ENCODE data around the gene KIT. TPM values are rescaled to one million over a fixed set of nuclear protein-coding genes. Genes with fewer than 3 reads are reported as not detected.

Gene KIT
- total and polyA plus RNA-seq, 2 of the 4 experiments (the other 2 are of a cell fraction): 3.3 to 5.9 TPM

GRCh38 chr4:54703182-54703581 lies 45.4 kb downstream of the KIT start:
- dilution Hi-C loops (cut with HindIII; ENCODE audit: low sequenced_read_pairs, unreplicated experiment) (no loop called here), in situ Hi-C loops (cut with MboI; ENCODE audit: low sequenced_read_pairs) (no loop called here), intact Hi-C loops (cut with micrococcal nuclease) (no loop called here)
- WGBS, 2 experiments (ENCODE audit: extremely low coverage in 2 of 2, insufficient read length in 1 of 2): no CpG with 5 or more reads among the region's 4 CpGs
- Histone ChIP-seq H3K56ac (ENCODE audit: extremely low read depth, insufficient read depth, low read length) (no peak overlapping the region), H3K4me1 (ENCODE audit: control insufficient read depth, insufficient read depth, low read length) (no peaks in the 10 kb centered on the region), H3K27ac (ENCODE audit: insufficient read depth, low read length) (no peak overlapping the region), H2AK5ac (ENCODE audit: low read depth, low read length) (no peak overlapping the region), H4K91ac (ENCODE audit: insufficient read depth, low read depth, low read length) (no peak overlapping the region), H3K9ac (ENCODE audit: low read depth, low read length) (no peak overlapping the region), H3K4me2 (ENCODE audit: low read depth, low read length) (no peak overlapping the region), H4K5ac (ENCODE audit: low read depth, low read length) (no peak overlapping the region), H2AFZ (replicated peaks; ENCODE audit: low read length, poor library complexity) (no peak overlapping the region), H3K23ac (ENCODE audit: low read depth, low read length) (no peak overlapping the region), H2BK5ac (ENCODE audit: low read depth, low read length, poor library complexity, severe bottlenecking) (no peak overlapping the region), H2BK20ac (ENCODE audit: low read depth, low read length) (no peak overlapping the region), H3K27me3 (ENCODE audit: control insufficient read depth, insufficient read depth, low read length) (no peaks in the 10 kb centered on the region), H4K20me1 (ENCODE audit: insufficient read depth, low read length) (no peaks in the 10 kb centered on the region), H2BK15ac (ENCODE audit: low read depth, low read length) (no peak overlapping the region), H3K9me1 (ENCODE audit: insufficient read depth, low read length) (no peaks in the 10 kb centered on the region), H3K9me3 (ENCODE audit: control insufficient read depth, insufficient read depth, low read length) (no peaks in the 10 kb centered on the region), H3K18ac (ENCODE audit: low read depth, low read length) (no peak overlapping the region), H2BK120ac (ENCODE audit: low read depth, low read length) (no peak overlapping the region), H2AK9ac (replicated peaks; ENCODE audit: low read depth, low read length, poor library complexity) (no peak overlapping the region), H4K8ac (ENCODE audit: low read depth in 2 of 2, low read length in 2 of 2) (no peak overlapping the region), H3K4me3 (ENCODE audit: insufficient read depth, low read depth, low read length) (no peak overlapping the region), H3K14ac (replicated peaks; ENCODE audit: low read depth, low read length) (no peak overlapping the region), H3K36me3 (ENCODE audit: control insufficient read depth, insufficient read depth, low read length) (peaks cover 3% of the 10 kb centered on the region), H3K4ac (ENCODE audit: low read depth, low read length) (no peak overlapping the region), H3K79me1 (ENCODE audit: low read depth in 1 of 2, low read length in 2 of 2) (no peaks in the 10 kb centered on the region)
- no peak for TF ChIP-seq ELK1 (IDR thresholded peaks at IDR 0.05; ENCODE audit: borderline replicate concordance, low read depth, low read length)
- no peak for TF ChIP-seq MAZ (IDR thresholded peaks at IDR 0.05; ENCODE audit: borderline replicate concordance, low read depth, low read length)
- TF ChIP-seq NFE2L2 (IDR thresholded peaks at IDR 0.05; ENCODE audit: low read depth, low read length): peak; percentile 37; the same call in 1 of the 2 replicates
- no peak for TF ChIP-seq USF2 (IDR thresholded peaks at IDR 0.05; ENCODE audit: low read depth, low read length)
- TF ChIP-seq MAFK (IDR thresholded peaks at IDR 0.05; ENCODE audit: low read depth, low read length): peak; percentile 63
- no peak for TF ChIP-seq RAD21 (IDR thresholded peaks at IDR 0.05; ENCODE audit: low read length)
- no peak for TF ChIP-seq CEBPB (IDR thresholded peaks at IDR 0.05; ENCODE audit: low read depth, low read length)
- no peak for TF ChIP-seq RFX5 (IDR thresholded peaks at IDR 0.05; ENCODE audit: low read depth, low read length)
- TF ChIP-seq POLR2A (IDR thresholded peaks at IDR 0.05; ENCODE audit: low read depth, low read length): no peak
- TF ChIP-seq RCOR1 (IDR thresholded peaks at IDR 0.05; ENCODE audit: insufficient replicate concordance, low read length): no peak
- no peak for TF ChIP-seq CHD1 (IDR thresholded peaks at IDR 0.05; ENCODE audit: low read depth, low read length)
- DNase-seq (no peak), ATAC-seq (ENCODE audit: low read depth) (no peak)
- ChIA-PET CTCF (no interaction called here), POLR2A (ENCODE audit: unreplicated experiment) (interaction anchor here (0.6 kb wide), 1 partner anchor 1089 kb away, joined by 4 read pairs; no protein-coding TSS in a partner anchor)
- no TSS peak for BruUV-seq (replicated peaks)

All from IMR-90 (cell line).